GM12891 (cell line): ENCODE data around the gene ASB7.

Experiments
- POLR2A ChIP-seq: IDR thresholded peaks from 2 replicates; pipeline ENCODE4 v1.6.1; 2011; ENCODE audit warnings: low read depth, low read length, control low read depth
- POLR2AphosphoS5 ChIP-seq: IDR thresholded peaks from 2 replicates; pipeline ENCODE4 v1.6.1; 2011; ENCODE audit warnings: low read depth, low read length, control low read depth
- TAF1 ChIP-seq: IDR thresholded peaks from 2 replicates; pipeline ENCODE4 v1.6.1; 2011; ENCODE audit warnings: low read depth, low read length, control low read depth

GRCh38 chr15:100661156-100661555, 58.8 kb downstream of the ASB7 start:
- TF ChIP-seq POLR2A (no peak), TAF1 (no peak), POLR2AphosphoS5 (no peak)
